ENCODE measurements around the gene NT5DC1.

The NT5DC1 gene

DNA sequence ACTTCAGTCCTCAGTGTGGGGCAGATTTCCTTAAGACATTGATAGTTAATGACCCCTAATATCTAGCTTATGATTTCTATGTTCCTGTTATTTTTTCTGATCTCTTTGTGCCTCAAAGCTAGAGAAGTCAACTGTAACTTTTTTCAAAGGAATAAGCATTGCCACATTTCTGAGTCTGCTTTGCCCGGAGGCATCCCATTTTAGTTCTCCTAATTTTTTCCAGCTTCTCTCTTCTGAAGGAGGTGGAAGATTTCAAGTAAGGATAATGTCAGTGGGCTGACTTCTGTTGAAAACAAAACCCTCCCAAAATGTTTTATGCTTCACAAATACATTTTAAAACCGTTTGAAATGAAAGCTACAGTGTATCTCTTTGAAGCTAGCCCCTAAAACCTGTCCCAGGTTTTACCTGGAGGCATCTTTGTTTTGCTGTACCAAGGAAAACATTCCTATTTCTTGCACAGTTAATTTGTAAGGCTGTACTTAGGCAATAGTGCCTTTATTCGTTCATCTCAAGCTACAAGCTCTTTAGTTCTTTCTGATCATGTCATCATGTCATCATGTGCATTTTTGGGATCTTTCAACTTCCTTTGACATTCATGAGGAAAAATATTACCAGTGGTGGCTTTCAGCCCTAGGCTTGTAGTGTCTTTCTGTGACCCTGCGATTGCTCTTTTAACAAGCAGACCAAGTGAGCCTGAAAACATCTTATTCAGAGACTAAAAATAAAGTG is 107.6 kb downstream of the NT5DC1 start:
- H3K9ac ChIP-seq (ENCODE audit: low read depth, low read length, poor library complexity, severe bottlenecking): no peak overlapping the region
- no peaks in the 10 kb centered on the region for H4K20me1 ChIP-seq (ENCODE audit: insufficient read depth, low read length, poor library complexity, severe bottlenecking)
- H3K4me3 ChIP-seq (ENCODE audit: low read length, poor library complexity, severe bottlenecking): no peak overlapping the region
- H3F3A ChIP-seq (ENCODE audit: low read depth): no peaks in the 10 kb centered on the region
- no peaks in the 10 kb centered on the region for H3K79me2 ChIP-seq (ENCODE audit: insufficient read depth, low read length)
- no peak overlapping the region for H3K4me2 ChIP-seq (ENCODE audit: low read depth, low read length, poor library complexity, severe bottlenecking)
- H3K9me3 ChIP-seq (ENCODE audit: insufficient read depth, low read depth, low read length): no peaks in the 10 kb centered on the region
- H3K27me3 ChIP-seq (ENCODE audit: insufficient read depth, low read length, poor library complexity, severe bottlenecking): no peaks in the 10 kb centered on the region
- H3K4me1 ChIP-seq (ENCODE audit: insufficient read depth, low read length, poor library complexity, severe bottlenecking): peaks cover 20% of the 10 kb centered on the region
- no peaks in the 10 kb centered on the region for H3K36me3 ChIP-seq (ENCODE audit: insufficient read depth, low read length)
- no peaks in the 10 kb centered on the region for H3K9me2 ChIP-seq (replicated peaks; ENCODE audit: low read depth, low read length)
- H2AFZ ChIP-seq (ENCODE audit: low read length): no peak overlapping the region
- TF ChIP-seq, protein P1, sequence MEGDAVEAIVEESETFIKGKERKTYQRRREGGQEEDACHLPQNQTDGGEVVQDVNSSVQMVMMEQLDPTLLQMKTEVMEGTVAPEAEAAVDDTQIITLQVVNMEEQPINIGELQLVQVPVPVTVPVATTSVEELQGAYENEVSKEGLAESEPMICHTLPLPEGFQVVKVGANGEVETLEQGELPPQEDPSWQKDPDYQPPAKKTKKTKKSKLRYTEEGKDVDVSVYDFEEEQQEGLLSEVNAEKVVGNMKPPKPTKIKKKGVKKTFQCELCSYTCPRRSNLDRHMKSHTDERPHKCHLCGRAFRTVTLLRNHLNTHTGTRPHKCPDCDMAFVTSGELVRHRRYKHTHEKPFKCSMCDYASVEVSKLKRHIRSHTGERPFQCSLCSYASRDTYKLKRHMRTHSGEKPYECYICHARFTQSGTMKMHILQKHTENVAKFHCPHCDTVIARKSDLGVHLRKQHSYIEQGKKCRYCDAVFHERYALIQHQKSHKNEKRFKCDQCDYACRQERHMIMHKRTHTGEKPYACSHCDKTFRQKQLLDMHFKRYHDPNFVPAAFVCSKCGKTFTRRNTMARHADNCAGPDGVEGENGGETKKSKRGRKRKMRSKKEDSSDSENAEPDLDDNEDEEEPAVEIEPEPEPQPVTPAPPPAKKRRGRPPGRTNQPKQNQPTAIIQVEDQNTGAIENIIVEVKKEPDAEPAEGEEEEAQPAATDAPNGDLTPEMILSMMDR (conservative IDR thresholded peaks at IDR 0.05; ENCODE audit: low read length): no peak
- TF ChIP-seq EZH2phosphoT487 (IDR thresholded peaks at IDR 0.05; ENCODE audit: borderline replicate concordance): no peak

DNA sequence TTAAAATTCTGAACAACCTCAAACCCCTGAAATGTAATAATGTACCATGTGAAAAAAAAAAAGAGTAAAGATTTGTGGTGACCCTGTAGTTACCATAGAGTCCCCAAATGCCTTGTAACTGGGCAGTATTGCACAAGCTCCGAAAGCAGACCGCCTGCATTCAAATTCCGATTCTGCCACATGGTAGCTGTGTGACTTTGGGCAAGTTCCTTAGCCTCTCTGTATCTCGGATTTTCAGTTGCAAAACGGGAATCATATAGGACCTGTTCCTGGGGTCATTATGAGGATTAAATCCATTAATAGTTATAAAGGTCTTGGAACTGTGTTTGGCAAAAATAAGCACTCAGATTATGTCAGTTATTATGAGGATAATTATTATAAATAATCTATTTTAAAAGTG is 109.7 kb downstream of the NT5DC1 start:
- TF ChIP-seq EZH2phosphoT487 (IDR thresholded peaks at IDR 0.05; ENCODE audit: borderline replicate concordance): no peak
- no peaks in the 10 kb centered on the region for H3K9me3 ChIP-seq (ENCODE audit: insufficient read depth, low read depth, low read length)
- H2AFZ ChIP-seq (ENCODE audit: low read length): no peak overlapping the region
- no peaks in the 10 kb centered on the region for H3K36me3 ChIP-seq (ENCODE audit: insufficient read depth, low read length)
- H3K9ac ChIP-seq (ENCODE audit: low read depth, low read length, poor library complexity, severe bottlenecking): no peak overlapping the region
- H4K20me1 ChIP-seq (ENCODE audit: insufficient read depth, low read length, poor library complexity, severe bottlenecking): no peaks in the 10 kb centered on the region
- H3K9me2 ChIP-seq (replicated peaks; ENCODE audit: low read depth, low read length): no peaks in the 10 kb centered on the region
- H3K4me3 ChIP-seq (ENCODE audit: low read length, poor library complexity, severe bottlenecking): no peak overlapping the region
- H3K4me2 ChIP-seq (ENCODE audit: low read depth, low read length, poor library complexity, severe bottlenecking): no peak overlapping the region
- H3K4me1 ChIP-seq (ENCODE audit: insufficient read depth, low read length, poor library complexity, severe bottlenecking): peaks cover 20% of the 10 kb centered on the region
- no peaks in the 10 kb centered on the region for H3K27me3 ChIP-seq (ENCODE audit: insufficient read depth, low read length, poor library complexity, severe bottlenecking)
- no peaks in the 10 kb centered on the region for H3K79me2 ChIP-seq (ENCODE audit: insufficient read depth, low read length)
- no peaks in the 10 kb centered on the region for H3F3A ChIP-seq (ENCODE audit: low read depth)

DNA sequence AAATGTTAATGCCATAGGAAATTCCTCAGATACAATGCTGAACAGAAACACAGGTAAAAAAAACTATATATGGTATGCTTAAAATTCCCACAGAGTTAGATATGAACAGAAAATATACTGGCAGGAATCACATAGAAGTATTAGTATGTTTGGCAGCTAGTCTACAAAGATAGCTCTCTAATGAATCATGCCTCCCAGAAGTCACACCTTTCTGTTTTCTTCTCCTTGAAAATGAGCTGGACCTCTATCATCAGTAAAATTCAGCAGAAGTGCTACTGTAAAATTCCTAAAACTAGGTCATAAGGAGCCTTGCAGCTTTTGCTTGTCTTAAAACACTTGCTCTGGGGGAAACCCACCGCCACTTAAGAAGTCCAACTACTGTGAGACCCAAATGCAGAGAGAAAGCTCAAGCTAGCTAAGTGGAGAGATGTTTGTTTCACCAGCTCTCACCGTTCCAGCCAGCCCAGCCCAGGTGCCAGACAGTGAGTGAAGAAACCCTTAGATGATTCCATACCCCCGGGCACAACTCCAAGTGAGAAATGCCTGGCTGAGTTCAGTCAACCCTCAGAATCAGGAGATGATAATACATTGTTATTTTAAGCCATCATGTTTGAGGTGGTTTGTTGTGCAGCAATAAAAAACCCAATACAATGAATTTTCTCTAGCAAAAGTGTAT is 110.2 kb downstream of the NT5DC1 start:
- H4K20me1 ChIP-seq (ENCODE audit: insufficient read depth, low read length, poor library complexity, severe bottlenecking): no peaks in the 10 kb centered on the region
- no peaks in the 10 kb centered on the region for H3K79me2 ChIP-seq (ENCODE audit: insufficient read depth, low read length)
- H3K9me2 ChIP-seq (replicated peaks; ENCODE audit: low read depth, low read length): no peaks in the 10 kb centered on the region
- H3K9me3 ChIP-seq (ENCODE audit: insufficient read depth, low read depth, low read length): no peaks in the 10 kb centered on the region
- H2AFZ ChIP-seq (ENCODE audit: low read length): no peak overlapping the region
- H3K4me2 ChIP-seq (ENCODE audit: low read depth, low read length, poor library complexity, severe bottlenecking): no peak overlapping the region
- no peaks in the 10 kb centered on the region for H3K36me3 ChIP-seq (ENCODE audit: insufficient read depth, low read length)
- no peaks in the 10 kb centered on the region for H3K27me3 ChIP-seq (ENCODE audit: insufficient read depth, low read length, poor library complexity, severe bottlenecking)
- H3K4me1 ChIP-seq (ENCODE audit: insufficient read depth, low read length, poor library complexity, severe bottlenecking): peaks cover 16% of the 10 kb centered on the region
- H3K4me3 ChIP-seq (ENCODE audit: low read length, poor library complexity, severe bottlenecking): no peak overlapping the region
- no peak overlapping the region for H3K9ac ChIP-seq (ENCODE audit: low read depth, low read length, poor library complexity, severe bottlenecking)
- H3F3A ChIP-seq (ENCODE audit: low read depth): no peaks in the 10 kb centered on the region
- no peak for TF ChIP-seq EZH2phosphoT487 (IDR thresholded peaks at IDR 0.05; ENCODE audit: borderline replicate concordance)
- TF ChIP-seq, protein P1 (conservative IDR thresholded peaks at IDR 0.05; ENCODE audit: low read length): no peak

All from Loucy (cell line).